ENCODE results near the gene TMEM204.
"Not testable (repeated sequence)": the region's sequence is repeated elsewhere in the genome, so short reads cannot be mapped to it uniquely, and the experiment has no call there.

The TMEM204 gene

DNA sequence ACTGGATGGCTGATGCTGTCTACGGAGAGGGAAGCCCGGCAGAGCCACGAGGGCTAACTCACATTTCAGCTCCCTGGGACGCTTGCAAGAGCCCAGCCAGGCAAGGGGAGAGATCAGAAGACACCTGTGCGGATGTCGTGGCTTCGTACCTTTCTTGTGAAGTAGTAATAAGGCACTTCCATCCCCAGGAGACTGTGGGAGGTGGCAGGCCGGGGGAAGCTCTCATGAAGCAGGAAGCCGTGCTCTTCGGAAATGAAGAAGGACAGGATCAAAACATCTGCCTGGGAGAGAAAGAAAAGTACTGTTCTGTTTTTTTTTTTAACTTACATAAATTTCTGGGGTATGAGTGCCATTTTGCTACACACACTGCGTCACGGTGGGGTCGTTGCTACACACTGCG, 28.4 kb downstream of the TMEM204 start:
- DNase-seq = no peak

DNA sequence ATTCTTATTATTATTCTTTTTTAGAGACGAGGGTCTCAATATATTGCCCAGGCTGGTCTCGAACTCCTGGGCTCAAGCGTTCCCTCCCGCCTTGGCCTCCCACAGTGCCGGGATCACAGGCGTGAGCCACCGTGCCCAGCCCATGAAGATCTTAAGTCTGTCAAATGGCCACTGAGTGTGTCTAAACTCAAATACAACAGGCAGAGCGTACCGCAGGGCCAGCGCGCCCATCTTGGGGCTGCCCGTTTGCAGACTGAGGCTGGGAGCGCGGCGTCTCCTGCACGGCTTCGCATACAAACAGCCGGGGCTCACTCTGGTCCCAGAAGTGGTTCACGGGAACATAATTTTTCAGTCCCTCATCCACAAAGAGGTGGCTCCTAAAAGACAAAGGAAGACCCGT, 30.3 kb downstream of the TMEM204 start:
- DNase-seq = no peak

DNA sequence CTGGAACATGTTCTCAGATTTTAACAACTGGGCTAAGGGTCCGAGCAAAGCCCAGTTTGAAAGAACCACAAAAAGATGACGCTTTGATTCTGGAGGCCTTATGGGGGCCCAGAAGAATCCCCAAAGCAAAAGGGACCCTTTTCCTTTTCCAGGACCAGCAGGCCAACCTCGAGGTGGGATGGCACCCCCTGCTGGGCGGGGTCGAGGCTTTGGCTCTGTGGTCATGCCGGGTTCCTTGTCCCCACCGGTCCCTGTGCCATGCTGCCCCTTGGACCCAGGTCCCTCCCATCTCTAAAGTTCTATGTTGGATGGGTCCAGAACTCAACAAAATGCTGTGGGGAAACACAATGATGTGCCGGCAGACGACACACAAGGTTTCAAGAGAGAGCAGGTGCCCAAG, 30.9 kb downstream of the TMEM204 start:
- no peak for DNase-seq

DNA sequence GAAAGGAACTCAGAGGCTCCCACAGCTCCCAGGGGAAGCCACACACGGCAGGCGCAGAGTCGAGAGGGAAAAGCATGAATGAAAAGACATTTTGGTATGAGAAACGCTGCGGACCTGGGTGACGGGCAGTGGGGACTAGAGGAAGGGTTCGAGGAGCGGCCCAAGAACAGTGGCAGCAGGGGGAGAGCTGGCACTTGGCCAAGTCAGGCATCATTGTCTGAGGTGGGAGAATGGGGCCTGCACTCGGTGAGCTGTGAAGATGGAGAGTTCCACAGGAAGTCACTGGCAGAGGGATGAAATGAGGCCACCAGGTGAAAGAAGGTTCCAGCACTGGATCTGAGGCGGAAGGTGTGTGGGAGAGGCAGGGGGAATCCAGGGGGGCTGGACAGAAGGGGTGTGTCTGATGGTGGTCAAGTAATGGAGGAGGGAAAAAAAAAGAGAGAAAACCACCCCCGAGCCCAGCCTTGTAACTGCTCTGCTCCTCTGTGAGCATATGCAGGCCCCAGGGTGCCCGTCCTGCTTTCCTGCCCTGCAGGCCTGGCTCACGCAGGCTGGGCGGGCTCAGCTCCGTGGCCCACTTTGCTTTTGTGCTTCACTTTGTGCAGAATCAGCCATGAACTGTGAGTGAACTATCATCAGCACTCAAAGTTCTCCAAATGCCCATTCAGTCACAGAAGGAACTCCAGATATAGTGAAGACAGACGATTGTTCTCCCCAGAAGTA, 31.8 kb downstream of the TMEM204 start:
- no peak for DNase-seq

DNA sequence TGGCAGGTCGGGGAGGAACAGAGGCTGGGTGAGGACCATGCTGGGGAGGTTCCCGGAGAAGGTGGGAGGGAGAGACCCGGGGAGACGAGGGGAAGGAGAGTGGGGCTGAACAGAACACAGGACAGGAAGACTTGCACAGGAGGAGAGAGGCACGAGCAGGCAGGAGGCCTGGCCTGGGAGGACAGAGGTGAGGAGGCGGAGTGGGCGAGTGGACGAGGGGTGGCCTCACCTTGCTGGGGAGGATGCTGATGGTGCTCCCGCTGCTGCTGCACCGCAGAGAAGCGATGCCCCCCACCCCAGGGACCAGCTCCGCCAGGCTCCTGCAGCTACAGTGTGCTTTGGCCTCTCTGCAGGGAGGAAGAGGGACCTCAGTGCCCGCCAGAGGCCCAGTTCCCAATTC, 34.5 kb downstream of the TMEM204 start:
- DNase-seq = no peak

DNA sequence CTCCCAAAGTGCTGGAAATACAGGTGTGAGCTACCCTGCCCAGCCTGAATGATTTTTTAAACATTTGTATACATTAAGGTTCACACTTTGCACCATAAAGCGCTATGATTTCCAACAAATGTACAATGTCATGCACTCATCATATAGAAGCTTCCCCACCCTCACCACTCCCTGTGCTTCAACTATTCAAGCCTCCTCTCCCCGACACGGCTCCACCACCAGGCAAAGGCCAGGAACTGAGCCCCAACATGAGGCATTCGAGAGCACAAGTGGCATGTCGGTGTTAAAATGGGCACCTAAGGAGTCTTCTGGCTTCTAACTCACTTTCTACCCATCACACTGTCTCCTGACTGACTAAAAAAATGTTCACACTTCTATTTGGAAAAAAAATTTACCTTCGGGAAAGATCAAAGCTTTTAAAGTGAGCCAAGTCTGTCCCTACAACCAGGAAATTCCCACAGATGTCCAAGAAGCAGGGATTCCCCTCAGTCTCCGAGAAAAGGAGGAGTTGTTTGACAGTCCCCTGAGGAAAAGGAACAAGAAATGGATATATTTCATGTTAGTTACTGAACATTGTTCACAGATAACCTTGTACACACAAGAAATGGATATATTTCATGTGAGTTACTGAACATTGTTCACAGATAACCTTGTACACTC, 37.7 kb downstream of the TMEM204 start:
- no peak for DNase-seq

DNA sequence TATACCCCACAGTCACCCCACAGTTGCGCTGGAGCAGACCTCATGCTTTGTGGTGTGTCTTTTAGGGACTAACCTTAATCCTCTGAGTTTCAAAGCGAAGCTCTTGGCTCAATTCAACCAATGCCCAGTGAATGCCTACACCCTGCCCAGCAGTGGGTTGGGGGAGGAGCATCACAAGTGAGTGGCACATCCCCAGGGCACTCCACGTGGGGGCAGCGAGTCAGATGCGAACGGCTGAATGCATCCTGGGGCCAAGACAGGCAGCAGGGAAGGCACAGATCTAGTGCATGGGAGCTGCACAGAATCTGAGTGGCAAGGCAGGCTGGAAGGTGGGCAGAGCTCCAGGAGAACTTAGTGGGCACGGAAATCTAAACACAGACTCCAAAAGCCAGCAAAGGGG, 39.2 kb downstream of the TMEM204 start:
- no peak for DNase-seq

DNA sequence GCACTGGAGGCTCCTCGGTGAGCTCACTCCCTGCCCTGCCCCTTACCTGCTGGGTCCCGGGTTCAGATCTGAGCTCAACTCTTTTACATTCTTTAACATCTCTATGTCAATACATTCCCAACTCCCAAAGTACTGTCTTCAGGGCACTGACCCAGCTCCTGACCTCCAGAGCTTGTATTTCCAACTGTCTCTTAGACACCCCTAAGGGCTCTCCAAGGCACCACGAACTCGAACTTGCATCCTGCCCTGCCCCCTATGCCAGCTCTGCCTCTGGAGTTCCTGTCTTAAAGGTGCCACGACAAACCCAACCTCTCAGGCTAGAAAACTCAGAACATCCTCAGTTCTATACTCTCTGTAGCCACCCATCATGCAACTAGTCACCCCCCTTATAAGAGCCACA, 39.8 kb downstream of the TMEM204 start:
- no peak for DNase-seq

DNA sequence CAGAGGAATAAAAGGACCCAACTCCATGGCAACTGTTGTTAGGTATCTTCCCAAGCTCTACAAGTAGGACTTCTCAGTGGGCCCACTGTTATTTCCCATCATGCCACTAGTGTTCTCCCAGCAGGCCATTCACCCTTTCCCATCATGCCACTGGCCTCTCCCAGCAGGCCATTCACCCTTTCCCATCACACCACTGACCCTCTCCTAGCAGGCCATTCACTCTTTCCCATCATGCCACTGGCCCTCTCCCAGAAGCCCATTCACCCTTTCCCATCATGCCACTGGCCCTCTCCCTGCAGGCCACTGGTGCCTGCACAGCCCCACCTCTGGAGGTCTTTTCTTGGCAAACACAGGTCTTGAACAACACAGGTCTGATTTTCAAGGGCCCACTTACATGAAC, 42.1 kb downstream of the TMEM204 start:
- DNase-seq = no peak

DNA sequence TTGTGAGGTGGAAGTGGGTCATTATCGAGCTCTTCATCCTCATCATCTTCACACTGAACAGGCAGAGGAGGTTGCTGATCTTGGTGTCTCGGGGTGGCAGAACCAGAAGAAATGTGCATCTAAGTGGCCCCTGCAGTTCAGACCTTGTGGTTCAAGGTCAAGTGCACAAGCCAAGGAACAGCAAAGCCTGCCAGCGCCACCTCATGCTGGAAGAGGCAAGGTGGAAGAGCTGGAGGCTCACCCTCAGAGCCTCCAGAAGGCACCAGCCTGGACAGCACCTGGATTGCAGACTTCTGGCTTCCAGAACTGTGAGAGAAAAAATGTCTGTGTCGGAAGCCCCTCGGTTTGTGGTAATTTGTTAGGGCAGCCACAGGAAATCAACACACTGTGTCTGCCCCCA, 45.7 kb downstream of the TMEM204 start:
- no peak for DNase-seq

DNA sequence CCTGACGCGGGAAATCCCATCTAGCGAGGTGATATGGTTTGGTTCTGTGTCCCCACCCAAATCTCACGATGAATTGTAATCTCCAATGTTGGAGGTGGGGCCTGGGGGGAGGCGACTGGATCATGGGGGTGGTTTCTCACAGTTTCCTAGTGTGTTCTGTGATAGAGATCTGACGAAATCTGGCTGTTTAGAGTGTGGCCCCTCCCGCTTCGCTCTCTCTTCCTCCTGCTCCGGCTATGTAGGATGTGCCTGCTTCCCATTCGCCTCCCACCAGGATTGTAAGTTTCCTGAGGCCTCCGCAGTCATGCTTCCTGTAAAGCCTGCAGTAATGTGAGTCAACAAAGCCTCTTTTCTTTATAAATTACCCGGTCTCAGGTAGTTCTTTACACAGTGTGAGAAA, 46.8 kb downstream of the TMEM204 start:
- no peak for DNase-seq

DNA sequence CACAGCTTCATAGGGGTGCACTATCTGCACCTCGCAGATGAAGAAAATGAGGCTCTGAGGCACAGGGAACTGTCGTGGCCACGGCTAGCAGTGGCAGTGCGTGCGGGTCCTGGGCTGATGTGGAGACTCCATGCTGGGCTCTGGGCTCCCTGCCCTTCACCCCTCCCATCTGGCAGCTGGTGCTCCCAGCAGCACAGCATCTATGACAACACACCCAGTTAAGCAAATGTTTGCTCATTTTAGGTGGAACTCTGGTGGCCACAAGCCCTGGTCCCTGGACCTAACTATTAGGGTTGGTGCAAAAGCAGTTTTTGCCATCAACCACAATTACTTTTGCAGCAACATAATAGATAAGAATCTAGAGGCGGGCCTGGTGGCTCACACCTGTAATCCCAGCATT, 47.5 kb downstream of the TMEM204 start:
- no peak for DNase-seq

DNA sequence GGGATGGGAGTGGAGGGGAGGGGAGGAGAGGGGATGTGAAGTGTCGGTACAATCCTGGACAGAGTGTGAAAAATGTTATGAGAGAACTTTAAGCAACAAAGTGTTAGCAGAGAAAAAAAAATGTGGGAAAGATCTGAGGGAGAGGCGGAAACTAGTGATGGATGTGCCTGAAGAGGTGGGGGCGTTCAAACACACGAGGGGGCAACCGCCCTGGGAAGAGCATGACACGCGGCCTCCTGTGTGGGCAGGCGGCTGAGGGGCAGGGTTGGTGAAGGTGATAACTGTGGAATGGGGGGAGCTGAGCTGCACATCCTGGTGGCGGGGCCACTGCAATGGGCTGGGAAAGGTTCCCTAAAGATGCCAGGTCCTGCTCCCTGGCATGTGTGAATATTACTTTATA, 48.3 kb downstream of the TMEM204 start:
- DNase-seq = no peak

DNA sequence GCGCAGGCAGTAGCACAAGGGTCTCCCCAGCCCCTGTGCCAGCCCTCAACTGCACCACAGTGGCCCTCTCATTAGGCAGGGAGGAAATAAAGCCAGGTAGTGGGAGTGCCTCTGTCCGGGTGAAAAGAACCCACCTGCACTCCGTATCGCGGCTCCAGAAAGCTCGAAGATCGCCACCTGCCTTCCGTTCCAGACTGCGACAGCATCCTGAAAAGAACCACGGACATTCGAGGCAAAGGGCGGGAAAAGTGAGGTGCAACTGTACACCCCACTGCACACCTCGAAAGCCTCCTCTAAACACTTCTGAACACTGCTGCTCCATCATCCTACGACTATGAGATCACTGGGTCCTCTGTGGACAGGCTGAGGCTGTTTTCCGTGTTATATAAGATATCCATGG, 49.7 kb downstream of the TMEM204 start:
- no peak for DNase-seq

DNA sequence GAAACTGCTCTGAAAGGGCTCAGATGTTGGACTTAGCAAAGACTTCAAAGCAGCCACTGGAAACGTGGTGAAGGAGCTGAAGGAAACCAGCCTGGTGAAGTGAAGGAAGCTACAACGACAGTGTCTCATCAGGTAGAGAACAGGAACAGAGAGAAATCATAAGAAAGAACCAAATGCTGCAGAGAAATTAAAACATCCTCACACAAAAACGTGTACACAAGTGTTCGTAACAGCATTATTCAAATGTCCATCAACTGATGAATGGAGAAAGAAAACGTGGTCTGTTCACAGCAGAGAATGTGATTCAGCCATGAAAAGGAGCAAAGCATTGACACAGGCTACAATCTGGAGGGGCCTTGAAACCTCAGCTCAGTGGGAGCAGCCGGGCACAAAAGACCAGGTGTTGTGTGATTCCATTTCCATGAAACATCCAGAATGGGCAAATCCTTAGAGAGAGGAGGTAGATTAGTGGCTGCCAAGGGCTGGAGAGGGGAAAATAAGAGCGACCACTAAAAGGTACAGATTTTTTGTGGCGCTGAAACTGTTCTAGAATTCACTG, 51.5 kb downstream of the TMEM204 start:
- DNase-seq = no peak

DNA sequence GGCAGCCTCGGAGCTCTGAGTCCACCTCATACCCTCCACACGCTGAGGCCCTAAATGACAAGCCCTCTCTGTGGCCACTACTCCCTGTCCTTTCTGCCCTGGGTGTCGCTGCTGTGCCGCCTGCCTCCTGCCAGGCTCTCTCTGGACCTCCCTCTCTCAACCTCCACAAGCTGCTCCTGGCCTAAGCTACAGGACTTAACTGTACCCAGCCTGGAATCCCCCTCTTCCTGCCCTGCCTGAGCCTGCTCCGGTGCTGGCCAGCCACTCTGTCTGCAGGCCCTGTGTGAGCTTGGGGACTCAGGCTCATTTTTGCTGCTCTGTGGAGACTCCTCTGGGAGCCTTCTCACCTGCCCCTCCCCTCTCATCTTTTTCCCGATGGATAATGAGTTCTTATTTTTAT, 56.9 kb downstream of the TMEM204 start:
- no peak for DNase-seq

DNA sequence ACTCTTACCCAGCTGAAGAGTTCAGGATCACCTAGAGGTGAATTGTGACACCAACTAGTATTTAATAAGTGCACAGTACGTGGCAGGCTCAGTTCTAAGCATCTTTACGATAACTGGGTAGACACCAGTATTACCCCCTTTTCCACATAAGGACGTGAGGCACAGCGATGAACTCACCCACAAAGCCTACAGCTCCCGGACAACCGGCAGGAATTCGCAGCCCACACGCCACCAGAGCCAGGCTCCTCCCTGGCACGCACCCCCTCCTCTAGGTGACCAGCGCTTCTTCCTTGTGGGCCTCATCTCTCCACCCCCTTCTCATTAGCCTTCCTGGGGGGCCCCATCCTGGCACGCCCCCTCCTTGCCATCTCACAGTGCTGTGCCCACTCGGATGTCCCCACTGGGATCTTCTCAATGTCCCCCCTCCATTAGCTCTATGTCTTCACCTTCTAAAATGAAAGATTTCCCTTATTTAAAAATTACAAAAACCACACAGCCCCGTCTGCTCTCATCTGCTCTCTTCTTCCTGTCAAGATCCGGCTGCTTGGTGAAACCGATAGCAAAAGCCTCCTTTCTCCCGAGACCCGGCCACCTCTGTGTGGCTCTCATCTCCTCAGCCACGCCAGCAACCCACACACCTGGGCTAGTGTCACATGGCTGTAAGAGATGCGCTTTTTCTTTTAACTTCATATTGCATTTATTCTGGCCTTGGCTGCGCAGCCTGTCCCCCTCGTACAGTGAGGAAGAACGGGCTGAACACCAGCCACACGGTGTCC, 57.7 kb downstream of the TMEM204 start:
- DNase-seq = no peak

DNA sequence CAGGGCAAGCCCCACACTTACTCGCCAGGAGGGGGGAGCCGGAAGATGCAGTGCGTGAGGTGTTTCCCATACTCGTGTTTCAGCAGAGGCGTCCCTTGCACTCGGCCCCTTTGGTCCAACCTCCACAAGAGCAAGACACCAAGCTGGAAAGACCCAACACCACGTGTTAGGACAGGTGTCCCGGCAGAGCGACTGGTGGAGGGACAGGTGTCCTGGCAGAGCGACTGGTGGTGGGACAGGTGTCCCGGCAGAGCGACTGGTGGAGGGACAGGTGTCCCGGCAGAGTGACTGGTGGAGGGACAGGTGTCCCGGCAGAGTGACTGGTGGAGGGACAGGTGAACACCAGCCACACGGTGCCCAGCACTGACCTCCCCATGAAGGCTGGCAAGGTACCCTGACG, 59.0 kb downstream of the TMEM204 start:
- no peak for DNase-seq

DNA sequence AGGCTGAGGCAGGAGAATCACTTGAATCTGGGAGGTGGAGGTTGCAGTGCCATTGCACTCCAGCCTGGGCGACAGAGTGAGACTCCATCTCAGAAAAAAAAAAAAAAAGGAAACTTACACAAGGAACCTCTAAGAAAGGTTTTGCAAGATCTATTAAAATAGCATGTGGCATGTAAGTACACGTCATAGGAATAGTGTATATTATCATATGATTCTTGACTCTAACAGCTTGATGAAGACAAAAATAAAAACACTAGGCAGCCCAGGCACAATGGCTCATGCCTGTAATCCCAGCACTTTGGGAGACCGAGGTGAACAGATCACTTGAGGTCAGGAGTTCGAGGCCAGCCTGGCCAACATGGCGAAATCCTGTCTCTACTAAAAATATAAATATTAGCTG, 62.0 kb downstream of the TMEM204 start:
- not testable (repeated sequence) for DNase-seq

DNA sequence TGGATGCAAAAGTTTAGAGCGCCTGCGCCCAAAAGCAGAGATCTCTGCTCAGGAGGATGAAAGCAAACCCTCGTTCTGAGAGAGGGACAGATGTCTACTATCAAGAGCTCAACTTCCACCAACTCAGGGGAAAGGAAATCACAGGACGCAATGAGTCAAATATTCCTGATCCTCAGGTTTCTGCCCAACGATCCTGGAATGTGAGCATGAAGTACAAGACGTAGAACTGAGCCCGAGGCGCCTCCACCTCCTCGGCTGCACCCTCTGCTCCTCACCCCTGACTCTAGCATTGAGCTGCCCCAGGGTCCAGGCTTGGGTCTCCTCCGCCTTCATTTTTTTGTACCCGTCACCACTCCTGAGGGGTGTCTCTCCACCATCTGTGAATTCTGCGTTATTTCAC, 63.0 kb downstream of the TMEM204 start:
- no peak for DNase-seq

DNA sequence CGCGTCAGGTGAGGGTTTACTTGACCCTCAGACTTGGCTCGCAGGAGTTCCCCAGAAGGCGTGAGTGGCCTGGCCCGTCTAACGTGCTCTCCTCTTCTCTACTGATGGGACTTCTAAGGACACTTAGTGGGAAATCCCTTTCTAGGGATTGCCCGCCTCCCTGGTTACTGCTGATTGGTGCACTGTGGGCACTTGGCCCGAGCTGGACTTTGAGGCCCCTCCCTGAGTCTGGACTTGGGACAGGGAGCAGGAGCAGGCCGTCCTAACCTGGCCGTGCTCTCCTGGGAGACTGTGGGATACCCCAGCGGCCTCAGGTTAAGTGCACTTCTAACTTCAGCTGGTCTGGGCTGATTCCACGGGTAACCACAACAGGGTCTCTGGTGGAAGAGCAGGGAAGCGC, 63.7 kb downstream of the TMEM204 start:
- no peak for DNase-seq

DNA sequence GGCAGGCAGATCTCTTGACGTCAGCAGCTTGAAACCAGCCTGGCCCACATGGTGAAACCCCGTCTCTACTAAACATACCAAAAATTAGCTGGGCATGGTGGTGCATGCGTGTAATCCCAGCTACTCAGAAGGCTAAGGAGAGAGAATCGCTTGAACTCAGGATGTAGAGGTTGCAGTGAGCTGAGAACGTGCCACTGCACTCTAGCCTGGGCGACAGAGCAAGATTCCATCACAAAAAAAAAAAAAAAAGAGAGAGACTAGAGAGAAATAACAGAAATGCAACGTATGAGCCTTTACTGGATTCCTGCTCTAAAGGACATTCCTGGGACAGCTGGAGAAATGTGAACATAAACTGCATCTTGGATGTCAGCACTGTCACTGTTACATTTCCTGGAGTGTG, 67.6 kb downstream of the TMEM204 start:
- DNase-seq = no peak

DNA sequence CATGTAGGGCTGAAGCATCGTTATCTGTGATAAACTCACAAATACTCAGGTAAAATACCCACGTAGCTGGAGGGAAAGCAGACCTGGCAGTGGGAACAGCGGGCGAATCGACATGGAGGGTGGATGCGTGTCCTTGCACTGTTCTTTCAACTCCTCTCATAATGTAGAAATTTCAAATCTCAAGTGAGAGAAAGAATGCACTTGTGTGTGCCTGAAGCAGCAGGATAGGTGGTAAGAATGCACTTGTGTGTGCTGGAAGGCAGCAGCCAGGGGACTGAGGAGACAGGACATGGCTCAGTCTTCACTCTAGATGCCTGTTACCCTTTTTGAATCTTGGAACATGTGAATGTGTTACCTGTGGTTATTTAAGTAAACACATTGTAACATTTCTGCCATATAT, 68.0 kb downstream of the TMEM204 start:
- no peak for DNase-seq

DNA sequence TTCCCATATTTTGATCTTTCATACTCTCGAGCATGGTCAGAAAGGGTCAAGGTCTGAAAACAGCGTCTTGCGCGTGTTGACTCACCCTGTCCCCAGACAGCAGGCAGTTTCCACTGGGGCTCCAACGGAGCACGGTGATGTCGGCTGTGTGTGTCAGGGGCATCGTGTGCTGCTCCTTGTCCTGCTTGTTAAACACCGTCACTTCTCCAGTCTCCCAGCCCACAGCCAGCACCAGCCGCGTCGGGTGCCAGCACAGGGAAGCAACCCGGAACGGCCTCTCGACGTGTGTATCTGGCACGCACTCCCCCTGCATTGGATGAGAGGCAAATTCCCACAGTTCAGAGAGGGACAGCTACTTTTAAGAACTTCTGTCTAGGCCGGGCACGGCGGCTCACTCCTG, 68.8 kb downstream of the TMEM204 start:
- DNase-seq = no peak

Measured in cortex of kidney (tissue), 1 donor.